ENCODE measurements around the gene UHMK1.
"Not testable (repeated sequence)": the region's sequence is repeated elsewhere in the genome, so short reads cannot be mapped to it uniquely, and the experiment has no call there.

The UHMK1 gene, protein sequence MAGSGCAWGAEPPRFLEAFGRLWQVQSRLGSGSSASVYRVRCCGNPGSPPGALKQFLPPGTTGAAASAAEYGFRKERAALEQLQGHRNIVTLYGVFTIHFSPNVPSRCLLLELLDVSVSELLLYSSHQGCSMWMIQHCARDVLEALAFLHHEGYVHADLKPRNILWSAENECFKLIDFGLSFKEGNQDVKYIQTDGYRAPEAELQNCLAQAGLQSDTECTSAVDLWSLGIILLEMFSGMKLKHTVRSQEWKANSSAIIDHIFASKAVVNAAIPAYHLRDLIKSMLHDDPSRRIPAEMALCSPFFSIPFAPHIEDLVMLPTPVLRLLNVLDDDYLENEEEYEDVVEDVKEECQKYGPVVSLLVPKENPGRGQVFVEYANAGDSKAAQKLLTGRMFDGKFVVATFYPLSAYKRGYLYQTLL

DNA sequence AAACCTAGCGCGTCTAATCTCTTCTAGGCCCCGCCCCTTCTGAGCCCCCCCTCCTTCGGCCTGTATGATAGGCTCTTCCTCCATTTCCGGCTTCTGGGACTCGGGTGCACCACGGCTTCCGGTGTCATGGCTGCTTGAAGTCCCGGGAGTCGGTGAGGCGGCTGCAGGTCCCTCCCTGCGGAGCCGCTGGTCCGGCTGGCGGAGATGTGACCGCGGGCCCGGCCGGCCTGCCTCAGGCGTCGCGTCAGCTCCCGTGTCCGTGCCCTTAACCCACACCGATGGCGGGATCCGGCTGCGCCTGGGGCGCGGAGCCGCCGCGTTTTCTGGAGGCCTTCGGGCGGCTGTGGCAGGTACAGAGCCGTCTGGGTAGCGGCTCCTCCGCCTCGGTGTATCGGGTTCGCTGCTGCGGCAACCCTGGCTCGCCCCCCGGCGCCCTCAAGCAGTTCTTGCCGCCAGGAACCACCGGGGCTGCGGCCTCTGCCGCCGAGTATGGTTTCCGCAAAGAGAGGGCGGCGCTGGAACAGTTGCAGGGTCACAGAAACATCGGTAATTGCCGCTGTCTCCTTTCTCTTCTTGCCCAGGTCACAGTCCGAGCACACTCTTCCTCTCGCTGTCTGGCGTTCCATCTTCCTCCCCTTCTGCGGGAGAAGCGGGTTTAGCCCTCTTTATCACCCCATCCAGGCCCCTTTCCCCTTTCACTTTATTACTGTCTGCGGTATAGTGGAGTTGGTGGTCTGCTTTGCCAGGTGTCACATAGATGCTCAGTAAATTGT lies at the start of gene UHMK1:
UHMK1 (plus strand) TSS at position 96 of the 773 bp plus-strand sequence; CDS start at position 279, 183 bp downstream.
- DNase-seq, result peak; percentile 91

DNA sequence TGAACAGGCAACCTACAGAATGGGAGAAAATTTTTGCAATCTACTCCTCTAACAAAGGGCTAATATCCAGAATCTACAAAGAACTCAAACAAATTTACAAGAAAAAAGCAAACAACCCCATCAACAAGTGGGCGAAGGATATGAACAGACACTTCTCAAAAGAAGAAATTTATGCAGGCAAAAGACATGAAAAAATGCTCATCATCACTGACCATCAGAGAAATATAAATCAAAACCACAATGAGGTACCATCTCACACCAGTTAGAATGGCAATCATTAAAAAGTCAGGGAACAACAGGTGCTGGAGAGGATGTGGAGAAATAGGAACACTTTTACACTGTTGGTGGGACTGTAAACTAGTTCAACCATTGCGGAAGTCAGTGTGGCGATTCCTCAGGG lies 43.3 kb upstream of the UHMK1 start:
- DNase-seq, result not testable (repeated sequence)

DNA sequence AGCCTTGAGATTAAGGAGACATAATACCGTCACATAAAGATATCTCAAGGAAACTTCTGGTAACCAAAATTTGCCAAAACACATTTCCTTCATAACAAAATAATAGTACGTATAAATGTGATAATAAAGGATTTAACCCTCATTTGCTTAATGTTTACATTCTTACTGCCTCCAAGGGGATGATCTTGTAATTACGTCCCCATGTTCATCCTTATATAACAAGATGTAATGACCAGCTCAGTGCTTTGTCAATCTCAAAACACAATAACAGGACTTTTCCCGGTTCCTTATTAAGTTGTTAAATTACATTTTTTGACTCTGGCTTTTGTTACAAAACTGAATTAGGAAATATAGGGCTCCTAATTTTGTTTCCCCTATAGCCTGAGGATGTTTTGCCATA lies 41.3 kb upstream of the UHMK1 start:
- no peak for DNase-seq

DNA sequence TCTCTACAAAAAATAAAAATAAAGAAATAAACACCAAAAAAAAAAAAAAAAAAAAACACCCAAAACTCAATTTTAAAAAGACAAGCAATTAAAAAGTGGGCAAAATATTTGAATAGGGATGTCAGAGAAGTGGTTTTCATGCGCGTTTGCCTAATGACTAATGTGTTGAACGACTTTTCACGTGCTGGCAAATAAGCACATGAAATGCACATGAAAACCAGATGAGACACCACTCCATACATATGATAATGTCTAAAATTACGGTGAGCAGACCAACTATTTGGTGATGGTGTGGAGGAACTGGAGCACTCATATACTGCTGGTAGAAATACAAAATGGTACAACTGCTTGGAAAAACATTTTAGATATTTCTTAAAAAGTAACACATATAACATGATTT lies 39.4 kb upstream of the UHMK1 start:
- no peak for DNase-seq

DNA sequence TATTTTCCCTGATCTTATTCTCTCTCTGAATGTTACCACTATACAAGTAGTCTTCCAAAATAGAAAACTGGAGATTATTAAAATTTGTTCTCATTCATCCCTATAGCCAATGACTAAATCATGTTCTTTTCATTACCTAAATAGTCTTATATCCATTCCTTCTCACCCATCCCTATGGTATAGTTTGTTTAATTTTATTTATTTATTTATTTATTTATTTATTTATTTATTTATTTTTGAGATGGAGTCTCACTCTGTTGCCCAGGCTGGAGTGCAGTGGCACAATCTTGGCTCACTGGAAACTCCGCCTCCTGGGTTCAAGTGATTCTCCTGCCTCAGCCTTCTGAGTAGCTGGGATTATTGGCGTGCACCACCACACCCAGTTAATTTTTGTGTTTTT lies 35.2 kb upstream of the UHMK1 start:
- not testable (repeated sequence) for DNase-seq

DNA sequence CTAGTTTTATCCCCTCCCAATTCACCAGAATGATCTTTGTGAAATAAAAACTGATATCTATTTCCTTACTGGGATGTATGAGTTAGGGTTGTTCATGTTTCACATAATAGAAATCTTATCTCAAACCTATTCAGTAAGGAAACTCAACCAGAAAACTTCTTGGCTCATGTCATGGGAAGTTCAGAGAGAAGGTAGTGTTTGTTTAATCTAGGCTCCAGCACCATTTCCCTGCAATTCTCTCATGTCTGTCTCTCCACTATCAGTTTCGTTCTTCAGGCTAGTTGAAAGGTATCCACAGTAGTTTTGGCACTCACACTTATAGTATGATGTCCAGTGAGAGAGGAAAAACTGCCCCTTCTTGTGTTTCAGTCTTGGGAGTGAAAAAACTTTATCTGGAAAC lies 34.6 kb upstream of the UHMK1 start:
- no peak for DNase-seq

DNA sequence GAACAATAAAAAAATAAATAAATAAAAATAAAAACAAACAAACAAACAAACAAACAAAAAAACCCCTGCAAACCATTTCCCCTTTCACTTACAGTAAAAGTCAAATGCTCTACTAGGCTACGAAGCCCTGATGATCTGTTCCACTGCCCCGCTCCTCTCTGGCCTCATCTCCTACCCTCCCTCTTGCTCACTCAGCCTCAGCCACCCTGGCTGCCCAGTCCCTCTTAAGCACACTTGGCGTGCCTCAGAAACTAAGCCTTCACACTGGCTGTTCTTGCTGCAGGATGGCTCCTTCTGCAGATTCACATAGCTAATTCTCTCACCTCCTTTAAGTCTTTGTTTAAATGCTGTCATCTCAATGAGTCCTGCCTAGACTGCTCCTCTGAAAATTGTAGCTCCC lies 30.8 kb upstream of the UHMK1 start:
- no peak for DNase-seq

DNA sequence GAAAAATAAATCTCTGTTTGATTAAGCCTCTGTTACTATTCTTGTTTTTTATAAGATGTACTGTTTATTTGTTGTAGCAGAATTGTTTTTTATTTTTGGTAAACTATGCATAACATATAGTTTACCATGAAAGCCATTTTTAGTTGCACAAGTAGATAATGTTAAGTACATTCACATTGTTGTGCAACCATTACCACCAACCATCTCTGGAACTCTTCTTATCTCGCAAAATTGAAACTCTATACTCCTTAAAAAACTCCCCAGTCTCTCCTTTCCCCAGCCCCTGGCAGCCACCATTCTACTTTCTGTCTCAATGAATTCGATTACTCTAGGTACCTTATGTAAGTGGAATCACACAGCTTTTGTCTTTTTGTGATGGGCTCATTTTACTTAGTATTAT lies 27.4 kb upstream of the UHMK1 start:
- no peak for DNase-seq

DNA sequence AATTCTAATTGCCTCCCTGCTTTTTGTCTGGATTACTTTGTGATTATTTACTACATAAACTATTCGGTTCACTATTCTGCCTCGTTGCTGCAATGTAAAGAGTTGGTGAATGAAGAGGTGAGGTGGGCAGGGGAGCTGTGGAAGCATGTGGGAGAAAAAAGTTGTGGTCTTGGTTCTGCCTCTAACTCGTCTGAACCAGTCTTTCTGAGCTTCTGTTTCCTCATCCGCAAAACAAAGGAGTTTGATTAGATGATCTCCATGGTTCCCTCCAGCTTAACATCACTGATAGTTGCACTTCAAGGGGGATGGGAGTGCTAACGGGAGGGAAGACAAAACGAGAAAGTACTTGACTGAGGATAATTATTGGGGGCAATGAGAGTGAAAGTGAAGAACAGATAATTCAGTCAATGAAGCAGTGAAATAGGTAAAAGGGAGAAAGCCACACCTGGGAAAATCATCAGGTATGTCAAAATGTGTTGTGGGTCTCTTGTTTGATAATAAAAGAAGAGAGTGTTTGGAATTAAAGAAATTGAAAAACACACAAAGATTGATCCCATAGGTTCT lies 26.2 kb upstream of the UHMK1 start:
- DNase-seq, result no peak

DNA sequence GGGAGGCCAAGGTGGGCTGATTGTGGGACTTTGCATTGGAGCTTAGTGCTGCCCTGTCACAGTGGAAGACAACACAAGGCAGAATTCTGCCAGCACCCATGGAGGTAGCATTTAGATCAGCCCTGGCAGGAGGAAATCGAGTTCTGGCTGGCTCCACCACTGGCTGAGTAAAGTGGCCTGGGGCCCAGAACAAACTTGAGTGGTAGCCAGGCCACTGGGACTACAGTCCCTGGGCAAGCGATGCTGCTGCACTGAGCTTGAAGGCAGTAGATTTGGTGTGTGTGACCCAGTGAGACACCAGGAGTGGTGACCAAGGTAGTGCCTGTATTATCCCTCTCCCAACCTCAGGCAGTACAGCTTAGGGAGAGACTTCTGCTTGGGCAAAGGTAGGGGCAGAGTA lies 22.5 kb upstream of the UHMK1 start:
- DNase-seq, result no peak

DNA sequence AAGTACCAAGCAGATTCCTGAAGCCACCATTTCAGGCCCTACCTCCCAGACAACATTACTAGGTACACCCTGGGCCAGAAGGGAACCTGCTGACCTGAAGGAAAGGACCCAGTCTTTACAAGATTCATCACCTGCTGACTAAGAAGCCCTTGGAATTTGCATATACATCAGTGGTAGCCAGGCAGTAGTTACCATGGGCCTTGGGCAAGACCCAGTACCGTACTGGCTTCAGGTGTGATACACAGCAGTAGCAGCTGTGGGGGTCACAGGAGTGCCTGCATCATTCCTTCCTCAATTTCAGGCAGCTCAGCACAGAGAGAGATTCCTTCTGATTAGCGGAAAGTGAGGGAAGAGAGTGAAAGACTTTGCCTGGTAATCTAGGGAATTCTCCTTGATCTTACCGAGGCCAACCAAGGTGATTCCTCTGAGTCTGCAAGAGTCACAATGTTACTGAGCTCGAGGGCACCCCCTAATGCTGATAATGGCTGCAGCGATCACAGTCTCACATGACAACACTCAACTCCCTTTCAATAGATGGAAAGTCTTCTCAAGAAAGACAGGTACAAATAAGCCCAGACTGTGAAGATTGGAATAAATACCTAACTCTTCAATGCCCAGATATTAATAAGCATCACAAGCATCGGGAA lies 22.0 kb upstream of the UHMK1 start:
- DNase-seq, result no peak

DNA sequence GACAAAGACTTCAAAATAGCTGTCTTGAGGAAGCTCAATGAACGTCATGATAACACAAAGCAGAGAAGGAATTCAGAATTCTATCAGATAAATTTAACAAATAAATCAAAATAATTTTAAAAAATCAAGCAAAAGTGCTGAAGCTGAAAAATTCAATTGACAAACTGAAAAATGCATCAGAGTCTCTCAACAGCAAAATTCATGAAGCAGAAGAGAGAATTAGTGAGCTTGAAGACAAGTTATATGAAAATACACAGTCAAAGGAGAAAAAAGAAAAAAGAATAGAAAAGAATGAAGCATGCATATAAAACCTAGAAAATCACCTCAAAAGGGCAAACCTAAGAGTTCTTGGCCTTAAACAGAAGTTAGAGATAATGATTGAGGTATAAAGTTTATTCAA lies 21.0 kb upstream of the UHMK1 start:
- no peak for DNase-seq

DNA sequence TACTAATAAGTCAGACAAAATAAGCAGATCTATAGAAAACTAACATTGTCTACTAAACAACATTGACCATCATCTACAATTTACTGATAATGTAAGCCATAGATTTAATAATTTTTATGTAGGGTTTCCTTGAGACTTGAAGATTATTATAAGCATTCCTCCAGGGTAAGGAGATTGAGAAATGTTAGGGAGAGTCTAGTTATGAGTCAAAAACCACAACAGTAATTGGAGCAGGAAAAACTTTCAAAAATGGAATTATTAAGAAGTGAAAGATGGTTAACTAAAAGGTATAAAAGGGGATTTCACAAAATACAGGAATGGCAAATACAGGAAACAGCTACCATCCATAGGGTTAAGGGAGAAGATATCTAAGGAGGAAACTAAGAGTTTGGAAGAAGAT lies 12.4 kb upstream of the UHMK1 start:
- DNase-seq, result no peak

DNA sequence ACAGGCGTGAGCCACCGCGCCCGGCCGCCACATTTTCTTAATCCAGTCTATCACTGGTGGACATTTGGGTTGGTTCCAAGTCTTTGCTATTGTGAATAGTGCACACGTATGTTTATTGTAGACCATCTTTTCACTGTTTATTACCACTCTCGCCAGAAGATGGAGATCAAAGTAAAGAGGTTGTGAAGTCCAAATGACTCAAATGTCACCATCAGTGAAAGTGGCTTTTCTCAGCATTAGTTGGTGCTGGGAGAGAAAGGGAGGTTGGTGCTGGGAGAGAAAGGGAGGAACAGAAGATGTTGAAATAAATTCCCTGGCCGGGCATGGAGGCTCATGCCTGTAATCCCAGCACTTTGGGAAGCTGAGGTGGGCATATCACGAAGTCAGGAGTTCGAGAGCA lies 10.4 kb upstream of the UHMK1 start:
- DNase-seq, result no peak

DNA sequence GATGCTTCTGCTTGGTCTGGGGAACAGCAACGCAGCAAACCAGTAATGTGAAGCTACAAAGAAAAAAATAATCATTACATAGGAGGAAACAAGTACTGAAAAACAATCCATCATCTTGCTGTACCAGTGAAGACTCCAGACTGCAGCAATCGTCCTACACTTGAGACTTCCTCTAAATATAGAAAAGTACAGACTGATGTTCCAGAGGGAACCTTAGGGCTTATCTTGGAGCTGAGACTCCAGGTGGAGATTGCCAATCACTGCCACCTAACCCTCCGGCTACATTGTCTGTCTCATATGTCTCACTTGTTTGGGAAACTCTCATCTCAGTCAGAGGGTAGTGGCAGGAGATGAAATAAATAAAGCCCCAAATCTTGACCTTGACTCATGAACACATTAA lies 9.4 kb upstream of the UHMK1 start:
- DNase-seq, result no peak

DNA sequence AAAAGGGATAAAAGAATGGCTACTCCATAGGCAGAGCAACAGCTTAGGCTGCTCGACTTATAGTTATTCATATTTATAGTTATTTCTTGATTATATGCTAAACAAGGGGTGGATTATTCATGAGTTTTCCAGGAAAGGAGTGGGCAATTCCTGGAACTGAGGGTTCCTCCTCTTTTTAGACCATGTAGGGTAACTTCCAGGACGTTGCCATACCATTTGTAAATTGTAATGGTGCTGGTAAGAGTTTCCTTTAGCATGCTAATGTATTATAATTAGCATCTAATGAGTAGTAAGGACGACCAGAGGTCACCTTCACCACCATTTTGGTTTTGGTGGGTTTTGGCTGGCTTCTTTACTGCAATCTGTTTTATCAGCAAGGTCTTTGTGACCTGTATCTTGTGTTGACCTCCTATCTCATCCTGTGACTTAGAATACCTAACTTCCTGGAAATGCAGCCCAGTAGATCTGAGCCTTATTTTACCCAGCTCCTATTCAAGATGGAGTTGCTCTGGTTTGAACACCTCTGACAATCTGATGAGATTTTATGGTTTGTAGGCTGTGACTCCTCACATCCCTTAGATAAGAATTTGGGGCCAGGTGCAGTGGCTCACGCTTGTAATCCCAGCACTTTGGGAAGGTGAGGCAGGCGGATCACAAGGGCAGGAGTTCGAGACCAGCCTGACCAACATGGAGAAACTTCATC lies 1.9 kb upstream of the UHMK1 start:
- DNase-seq, result not testable (repeated sequence)

DNA sequence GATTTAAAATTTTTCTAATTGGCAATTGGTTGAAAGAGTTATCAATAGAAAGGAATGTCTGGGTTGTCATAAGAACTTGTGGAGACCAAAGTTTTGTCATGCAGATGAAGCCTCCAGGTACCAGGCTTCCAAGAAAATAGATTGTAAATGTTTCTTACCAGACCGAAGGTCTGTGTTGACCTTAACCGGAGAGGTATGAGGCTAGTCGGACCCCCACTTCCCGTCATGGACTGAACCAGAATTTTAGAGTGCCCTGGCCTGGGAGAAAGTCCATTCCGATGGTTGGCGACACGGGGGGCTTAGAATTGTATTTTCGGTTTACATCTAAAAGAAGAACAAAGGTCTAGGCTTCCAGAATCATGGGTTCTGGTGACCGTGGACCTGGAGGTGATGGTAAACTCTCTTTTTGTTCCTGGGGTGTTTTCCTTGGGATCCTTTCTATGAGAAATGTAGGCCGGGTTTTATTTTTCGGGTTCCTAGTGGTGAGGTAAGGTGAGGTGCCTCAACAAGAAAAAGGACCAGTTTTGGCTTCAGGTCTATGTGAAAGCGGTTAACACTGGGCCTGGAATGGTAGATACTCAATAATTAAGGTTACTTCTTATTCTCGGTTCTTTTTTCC lies 405 bp upstream of the UHMK1 start:
- no peak for DNase-seq

DNA sequence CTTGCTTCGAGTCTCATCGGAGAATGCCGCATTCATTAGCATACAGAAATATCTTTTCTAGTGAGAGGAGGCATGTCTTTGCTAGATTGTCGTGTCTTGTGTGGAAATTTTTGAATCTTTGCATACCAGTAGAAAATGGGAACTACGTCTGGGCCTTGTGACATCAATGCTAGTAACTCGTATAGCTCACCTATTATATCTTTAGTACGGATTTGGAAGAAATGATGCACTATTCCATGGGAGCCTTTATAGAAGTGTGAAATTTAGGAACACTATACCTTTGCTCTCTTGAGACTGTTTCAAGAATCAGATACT lies 835 bp downstream of the UHMK1 start:
- no peak for DNase-seq

DNA sequence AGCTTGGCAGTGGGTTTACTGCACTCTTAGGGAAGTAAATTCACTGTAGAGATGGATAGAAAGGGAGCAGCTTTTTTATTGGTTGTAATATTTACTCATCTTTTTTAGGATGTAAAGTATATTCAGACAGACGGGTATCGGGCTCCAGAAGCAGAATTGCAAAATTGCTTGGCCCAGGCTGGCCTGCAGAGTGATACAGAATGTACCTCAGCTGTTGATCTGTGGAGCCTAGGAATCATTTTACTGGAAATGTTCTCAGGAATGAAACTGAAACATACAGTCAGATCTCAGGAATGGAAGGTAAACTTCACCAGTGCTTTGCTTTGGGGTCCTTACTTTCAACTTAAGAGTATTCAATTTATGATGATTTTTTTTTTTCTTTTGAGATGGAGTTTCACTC lies 3.2 kb downstream of the UHMK1 start:
- DNase-seq, result no peak

DNA sequence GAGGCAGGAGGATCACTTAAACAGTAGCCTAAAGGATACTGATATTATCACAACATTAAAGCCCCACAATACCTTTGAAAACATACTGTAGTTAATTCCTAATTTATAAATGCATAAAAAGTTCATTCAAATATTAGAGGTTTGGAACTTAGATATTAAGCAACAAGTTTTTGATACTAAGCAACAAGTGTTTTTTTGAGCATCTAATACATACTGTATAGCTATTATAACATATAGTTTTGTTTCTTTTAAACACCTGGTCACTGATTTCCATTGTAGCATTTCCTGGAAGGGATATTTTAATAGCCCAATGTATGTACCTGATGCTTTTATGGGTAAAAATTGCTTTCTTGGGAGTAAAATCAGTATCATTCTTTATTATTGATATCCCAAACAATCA lies 4.5 kb downstream of the UHMK1 start:
- no peak for DNase-seq

DNA sequence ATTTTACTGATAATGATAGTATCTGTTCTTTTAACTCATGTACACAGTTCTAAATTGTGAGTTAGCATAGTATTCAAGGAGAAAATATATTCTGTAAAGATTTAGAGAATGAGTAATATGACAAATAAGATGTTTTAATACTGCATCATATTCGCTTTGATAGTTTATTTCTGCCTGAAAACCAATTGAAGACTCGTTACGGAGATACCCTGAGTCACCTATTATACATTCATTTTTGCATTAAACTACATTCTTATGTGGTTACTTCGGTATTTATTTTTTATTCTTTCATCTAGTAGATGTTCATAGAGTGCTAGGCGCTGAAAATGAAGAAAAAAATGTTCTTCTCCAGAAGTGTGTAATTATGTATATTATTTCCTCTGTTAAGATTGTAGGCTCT lies 5.3 kb downstream of the UHMK1 start:
- no peak for DNase-seq

DNA sequence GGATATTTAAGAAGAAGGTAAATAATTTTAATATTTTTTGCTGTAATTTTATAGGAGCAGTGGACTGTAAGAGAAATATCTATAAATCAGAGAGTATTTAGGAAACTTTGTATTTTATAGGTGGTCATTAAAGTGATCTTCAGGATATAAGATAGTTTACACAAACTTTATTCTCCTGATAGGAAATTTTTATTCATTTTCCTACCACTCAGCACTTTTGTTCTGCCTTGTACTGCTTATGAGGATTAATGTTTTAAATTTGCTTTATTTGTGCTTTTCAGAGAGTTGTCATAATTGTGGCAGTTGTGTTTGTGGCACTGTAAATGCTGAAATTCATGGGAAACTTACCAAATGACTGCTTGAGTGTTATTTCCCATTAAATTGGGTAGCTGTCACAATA lies 29.7 kb downstream of the UHMK1 start:
- no peak for DNase-seq

Data from CD4-positive, alpha-beta T cell treated with Interleukin-4 for 4 hours (primary cell).